GM19240 (cell line): ENCODE results near the gene PTPRU.

Experiments used
- DNase-seq: peaks from one replicate; pipeline ENCODE4 v3.0.0; 2011; ENCODE audit warnings: low spot score; ENCODE audit not compliant: insufficient read length

The PTPRU gene

GRCh38 chr1:29315876-29316275 lies 79.6 kb downstream of the PTPRU start:
- DNase-seq = no peak

DNA sequence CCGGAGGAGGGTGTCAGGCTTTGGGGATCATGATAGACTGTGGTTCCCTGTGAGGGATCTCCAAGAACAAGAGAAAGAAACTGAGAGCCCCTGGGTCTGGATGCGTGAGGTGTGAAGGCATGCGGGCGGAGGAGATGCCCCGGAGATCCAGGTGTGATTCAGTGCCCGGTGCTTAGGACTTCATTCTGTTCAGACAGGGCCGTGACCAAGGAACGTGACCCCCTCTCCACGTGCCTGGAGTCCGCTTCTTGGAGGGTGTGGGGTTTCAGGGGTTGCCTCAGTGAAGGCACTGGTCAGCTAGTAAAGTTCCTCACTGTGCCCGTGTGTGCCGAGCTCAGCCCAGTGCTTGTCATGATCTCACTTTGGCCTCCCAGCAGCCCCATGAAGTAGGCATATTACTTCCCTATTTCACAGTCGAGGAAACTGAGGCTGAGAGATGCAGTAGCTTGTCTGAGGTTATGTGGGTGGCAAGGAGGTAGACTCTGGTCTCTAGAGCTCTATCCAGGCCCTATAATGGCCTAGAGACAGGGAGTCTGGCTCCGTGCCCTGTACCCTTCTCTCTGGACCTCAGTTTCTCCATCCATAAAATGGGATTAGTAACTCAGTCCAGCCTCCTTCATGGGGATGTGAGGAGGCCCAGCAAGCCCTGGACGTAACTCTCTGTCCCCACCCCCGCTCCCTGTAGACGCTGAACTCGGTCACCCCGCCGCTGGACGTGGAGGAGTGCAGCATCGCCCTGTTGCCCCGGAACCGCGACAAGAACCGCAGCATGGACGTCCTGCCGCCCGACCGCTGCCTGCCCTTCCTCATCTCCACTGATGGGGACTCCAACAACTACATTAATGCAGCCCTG lies 81.0 kb downstream of the PTPRU start:
- DNase-seq = no peak

- DNase-seq = no peak
Measured at GRCh38 chr1:29317916-29318530, 81.7 kb downstream of the PTPRU start.

GRCh38 chr1:29318724-29319123 lies 82.4 kb downstream of the PTPRU start:
- DNase-seq = no peak

GRCh38 chr1:29319300-29320110 lies 83.2 kb downstream of the PTPRU start:
- no peak for DNase-seq

DNA sequence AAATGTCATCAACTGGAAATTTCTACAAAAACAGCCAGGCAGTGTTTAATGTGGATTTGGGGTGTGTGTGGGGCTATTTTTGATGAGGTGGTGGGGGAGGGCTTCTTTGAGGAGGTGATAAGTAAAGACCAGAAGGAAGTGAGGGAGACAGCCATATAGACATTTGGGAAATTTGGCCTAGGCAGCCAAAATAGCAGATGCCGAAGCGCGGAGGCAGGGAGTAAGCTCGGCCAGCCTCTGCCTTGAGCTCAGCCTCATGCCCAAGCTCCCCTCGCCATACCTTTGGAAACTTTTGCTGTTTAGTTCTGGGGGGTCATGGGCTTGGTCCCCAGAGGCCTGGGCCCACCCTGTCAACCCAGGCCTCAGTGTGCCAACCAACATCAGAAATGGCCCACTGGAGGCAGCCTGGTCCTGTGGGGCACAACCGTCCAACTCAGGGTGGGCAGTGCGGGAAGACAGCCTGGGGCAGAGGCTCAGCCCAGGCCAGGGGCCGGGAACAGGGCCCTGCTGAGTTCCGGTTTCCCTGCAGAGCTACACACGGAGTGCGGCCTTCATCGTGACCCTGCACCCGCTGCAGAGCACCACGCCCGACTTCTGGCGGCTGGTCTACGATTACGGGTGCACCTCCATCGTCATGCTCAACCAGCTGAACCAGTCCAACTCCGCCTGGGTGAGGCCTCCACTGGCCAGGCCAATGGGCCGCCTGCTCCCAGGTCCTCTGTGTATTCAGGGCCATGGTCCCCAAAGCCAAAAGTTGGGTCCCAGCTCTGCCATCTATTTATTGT lies 84.0 kb downstream of the PTPRU start:
- no peak for DNase-seq

- DNase-seq = no peak
Measured at GRCh38 chr1:29321176-29321575, 84.9 kb downstream of the PTPRU start.

- DNase-seq = no peak
Measured at GRCh38 chr1:29322147-29322694, 85.9 kb downstream of the PTPRU start.

GRCh38 chr1:29322861-29323585 lies 86.7 kb downstream of the PTPRU start:
- no peak for DNase-seq

GRCh38 chr1:29323636-29324035 lies 87.3 kb downstream of the PTPRU start:
- DNase-seq = no peak

DNA sequence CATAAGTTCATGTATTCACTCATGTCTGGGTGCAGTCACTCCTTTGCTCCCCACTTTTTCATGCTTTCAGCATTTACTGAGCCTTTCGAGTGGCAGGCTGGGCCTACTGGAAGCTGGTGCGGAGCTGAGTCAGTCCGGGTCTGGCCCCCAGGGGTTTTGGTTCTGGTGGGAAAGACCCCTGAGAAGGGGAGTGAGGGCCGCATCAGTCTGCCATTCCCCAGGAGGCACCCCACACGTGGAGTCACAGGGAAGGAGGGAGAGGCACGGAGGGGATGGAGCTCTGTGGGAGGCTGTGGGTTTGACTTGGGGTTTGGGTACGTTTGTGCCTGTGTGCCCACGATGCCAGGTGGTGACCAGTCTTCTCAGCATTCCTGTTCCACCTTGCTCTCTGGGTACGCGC lies 87.9 kb downstream of the PTPRU start:
- no peak for DNase-seq

DNA sequence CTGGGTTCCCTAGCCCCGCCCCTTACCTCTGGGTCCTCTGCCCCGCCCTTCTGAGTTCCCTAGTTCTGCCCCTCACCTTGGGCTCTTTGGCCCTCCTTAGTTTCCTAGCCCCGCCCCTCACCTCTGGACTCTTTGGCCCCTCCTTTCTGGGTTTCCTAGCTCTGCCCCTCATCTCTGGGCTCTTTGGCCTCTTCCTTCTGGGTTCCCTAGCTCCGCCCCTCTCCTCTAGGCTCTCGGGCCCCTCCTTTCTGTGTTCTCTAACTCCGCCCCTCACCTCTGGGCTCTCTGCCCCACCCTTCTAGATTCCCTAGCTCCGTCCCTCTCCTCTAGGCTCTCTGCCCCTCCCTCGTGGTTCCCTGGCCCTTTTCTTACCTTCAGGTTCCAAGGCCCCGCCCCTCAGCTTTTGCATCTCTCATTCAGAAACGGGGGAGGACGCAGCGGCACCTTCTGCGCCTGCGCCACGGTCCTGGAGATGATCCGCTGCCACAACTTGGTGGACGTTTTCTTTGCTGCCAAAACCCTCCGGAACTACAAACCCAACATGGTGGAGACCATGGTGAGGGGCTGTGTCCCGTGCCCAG lies 88.5 kb downstream of the PTPRU start:
- DNase-seq = no peak

GRCh38 chr1:29325675-29326074 lies 89.4 kb downstream of the PTPRU start:
- DNase-seq = no peak

- no peak for DNase-seq
Measured at GRCh38 chr1:29326123-29326522, 89.8 kb downstream of the PTPRU start.

DNA sequence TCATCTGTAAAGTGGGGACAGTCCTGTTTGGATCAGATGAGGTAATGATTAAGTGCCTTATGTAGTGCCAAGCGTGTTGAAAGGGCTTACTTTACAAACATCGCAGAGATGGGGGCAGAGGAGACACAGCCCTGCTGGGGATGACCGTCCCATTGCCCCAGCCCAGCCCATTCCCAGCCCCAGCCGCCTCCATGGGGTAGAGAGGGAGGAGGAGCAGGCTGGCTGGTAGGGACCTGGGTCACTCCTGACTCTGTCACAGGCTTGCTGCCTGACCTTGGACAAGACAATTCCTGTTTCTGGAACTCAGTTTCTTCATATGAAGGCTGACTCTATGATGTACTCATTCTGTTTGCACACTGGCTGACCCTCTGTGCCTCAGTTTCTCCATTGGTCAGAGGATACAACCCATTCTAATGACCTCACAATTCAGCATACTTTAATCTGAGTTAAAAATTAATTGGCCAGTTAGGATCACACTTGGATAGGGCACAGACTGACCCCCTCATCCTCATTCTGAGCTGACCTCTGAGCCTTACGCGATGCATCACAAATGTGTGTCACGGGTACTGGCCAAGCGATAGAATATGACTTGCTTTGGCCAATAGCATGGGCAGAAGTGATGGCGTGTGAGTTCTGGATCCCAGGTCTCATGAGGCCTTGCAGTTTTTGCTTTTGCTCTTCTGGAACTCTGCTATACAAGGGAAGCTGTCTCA lies 91.1 kb downstream of the PTPRU start:
- DNase-seq = no peak

DNA sequence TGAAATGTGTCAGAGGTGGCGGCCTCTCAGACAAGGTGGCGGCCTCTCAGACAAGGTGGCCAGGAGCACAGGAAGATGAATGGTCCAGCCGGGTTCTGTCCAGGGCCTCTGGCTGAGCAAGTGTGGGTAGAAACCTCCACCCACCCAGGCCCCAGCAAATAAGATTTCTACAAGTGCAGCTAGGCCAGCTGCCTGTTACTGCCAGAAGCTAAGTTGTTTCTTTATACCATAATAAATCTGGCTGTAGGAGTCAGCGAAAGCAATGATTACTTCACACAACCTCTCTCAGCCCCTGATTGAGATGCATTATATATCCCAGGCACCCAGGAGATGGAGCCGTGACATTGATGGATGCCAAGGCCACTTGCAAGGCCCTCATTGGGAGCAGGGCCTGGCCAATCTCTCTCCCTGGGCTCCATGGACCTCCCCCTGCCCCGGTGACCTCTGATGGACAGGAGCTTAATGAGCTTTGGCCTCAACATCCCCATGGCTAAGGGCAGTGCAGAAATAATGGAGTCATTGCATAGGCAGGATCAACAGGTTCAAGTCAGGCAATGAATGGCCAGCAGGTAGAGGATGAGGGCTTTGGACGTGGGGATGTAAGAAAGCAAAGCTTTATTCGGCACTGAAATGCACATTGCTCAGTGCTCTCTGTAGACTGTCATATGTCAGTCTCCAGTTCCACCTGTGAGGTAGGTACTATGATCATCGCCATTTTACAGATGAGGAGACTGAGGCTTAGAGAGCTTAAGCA lies 92.9 kb downstream of the PTPRU start:
- no peak for DNase-seq

DNA sequence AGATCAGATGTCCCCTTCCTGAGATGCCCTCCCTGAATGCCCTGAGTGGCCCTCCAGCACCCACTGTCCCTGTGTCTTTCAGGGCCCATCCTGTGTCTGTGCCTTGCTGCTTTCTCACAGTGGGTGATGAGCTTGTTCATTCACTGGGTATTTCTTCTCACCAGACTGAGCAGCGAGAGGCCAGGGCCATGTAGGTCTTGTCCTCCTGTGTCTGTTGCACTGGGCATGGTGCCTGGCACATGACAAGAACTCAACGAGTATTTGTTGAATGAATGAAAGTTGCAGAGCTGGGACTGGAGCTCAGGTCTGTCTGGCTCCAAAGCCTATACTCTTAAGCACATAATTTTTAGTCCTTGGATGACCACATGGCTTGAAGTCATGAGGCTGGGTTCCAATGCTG lies 93.8 kb downstream of the PTPRU start:
- DNase-seq = no peak

DNA sequence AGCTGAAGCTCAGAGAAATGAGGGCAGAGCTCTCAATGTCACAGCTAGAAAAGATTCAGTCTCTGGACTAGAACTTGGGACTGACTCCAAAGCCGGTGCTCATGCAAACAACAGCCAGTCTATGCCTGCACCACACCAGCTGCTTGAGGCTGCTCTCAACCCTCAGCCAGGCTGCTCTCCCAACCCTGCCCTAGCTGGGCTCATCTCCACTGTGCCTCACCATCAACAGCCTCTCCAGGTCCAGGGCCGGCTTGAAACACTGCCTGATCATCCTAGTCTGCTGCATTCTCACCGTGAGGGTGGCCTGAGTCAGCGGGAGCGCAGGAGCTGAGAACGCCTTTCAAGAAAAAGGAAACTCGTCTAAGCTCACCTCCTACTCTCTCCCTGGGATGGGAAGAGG lies 94.5 kb downstream of the PTPRU start:
- no peak for DNase-seq

- no peak for DNase-seq
Measured at GRCh38 chr1:29331309-29331708, 95.0 kb downstream of the PTPRU start.
